GM23248 (cell line): Measurements from ENCODE around the gene ST6GAL1.
"Not testable (repeated sequence)": the region's sequence is repeated elsewhere in the genome, so short reads cannot be mapped to it uniquely, and the experiment has no call there.

Source experiments
- EZH2 ChIP-seq: fragments of 200-600 bp; sonication (generic); IDR thresholded peaks from 2 replicates; pipeline ENCODE4 v1.6.1; 2018; ENCODE audit warnings: antibody characterized with exemption, mild to moderate bottlenecking; ENCODE audit not compliant: insufficient read depth, poor library complexity, severe bottlenecking
- EZH2phosphoT487 ChIP-seq: fragments of 200-600 bp; sonication (generic); IDR thresholded peaks from 2 replicates; pipeline ENCODE4 v1.6.1; 2018; ENCODE audit warnings: antibody characterized with exemption, moderate library complexity, mild to moderate bottlenecking, low read depth; ENCODE audit not compliant: insufficient read depth

DNA sequence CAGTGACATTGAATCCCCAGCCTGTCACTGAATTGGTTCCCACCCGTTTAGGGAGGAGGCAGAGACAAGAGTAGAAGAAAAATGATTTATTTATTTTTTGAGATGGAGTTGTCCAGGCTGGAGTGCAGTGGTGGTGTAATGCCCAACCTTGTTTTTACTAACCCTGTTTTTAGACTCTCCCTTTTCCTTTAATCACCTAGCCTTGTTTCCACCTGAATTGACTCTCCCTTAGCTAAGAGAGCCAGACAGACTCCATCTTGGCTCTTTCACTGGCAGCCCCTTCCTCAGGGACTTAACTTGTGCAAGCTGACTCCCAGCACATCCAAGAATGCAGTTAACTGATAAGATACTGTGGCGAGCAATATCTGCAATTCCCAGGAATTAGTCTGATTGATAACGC, 80.1 kb downstream of the ST6GAL1 start:
- not testable (repeated sequence) for TF ChIP-seq EZH2, EZH2phosphoT487
